ENCODE data around the gene ZNF576. TPM values are rescaled to one million over a fixed set of nuclear protein-coding genes. Genes with fewer than 3 reads are reported as not detected.

Gene ZNF576
- total and polyA plus RNA-seq, 4 donors, result 6.9 to 14.9 (median 10.9) TPM

GRCh38 chr19:43552616-43553015, 43.8 kb upstream of the ZNF576 start (continued):
- TF ChIP-seq CTCF (IDR thresholded peaks at IDR 0.05; ENCODE audit: low read depth, low read length, missing input control) (no peak), JUND (IDR thresholded peaks at IDR 0.05) (no peak), FOXA1 (IDR thresholded peaks at IDR 0.05) (no peak), HNF4G (IDR thresholded peaks at IDR 0.05) (no peak)

GRCh38 chr19:43553656-43554055, 42.7 kb upstream of the ZNF576 start:
- H3K27me3 ChIP-seq (ENCODE audit: control insufficient read depth in 4 of 4, insufficient read depth in 4 of 4, low read length in 3 of 4), result no peaks in the 10 kb centered on the region
- DNase-seq (ENCODE audit: low spot score), result no peak
- no peaks in the 10 kb centered on the region for H3K9me3 ChIP-seq (ENCODE audit: control insufficient read depth in 4 of 4, low read length in 3 of 4)
- TF ChIP-seq FOXA2 (IDR thresholded peaks at IDR 0.05) (no peak), CTCF (IDR thresholded peaks at IDR 0.05; ENCODE audit: low read depth, low read length, missing input control) (no peak), JUND (IDR thresholded peaks at IDR 0.05) (no peak), YY1 (IDR thresholded peaks at IDR 0.05) (no peak), NR2F2 (IDR thresholded peaks at IDR 0.05) (no peak), ZBTB33 (IDR thresholded peaks at IDR 0.05) (no peak), FOXA1 (IDR thresholded peaks at IDR 0.05) (no peak), HNF4A (conservative IDR thresholded peaks at IDR 0.05) (no peak), GABPA (IDR thresholded peaks at IDR 0.05 in 1 of 2, conservative IDR thresholded peaks at IDR 0.05 in 1 of 2) (no peak), MAX (IDR thresholded peaks at IDR 0.05) (no peak), REST (IDR thresholded peaks at IDR 0.05) (no peak), SP1 (IDR thresholded peaks at IDR 0.05) (no peak), HNF4G (IDR thresholded peaks at IDR 0.05) (no peak), RXRA (IDR thresholded peaks at IDR 0.05) (no peak), TAF1 (conservative IDR thresholded peaks at IDR 0.05) (no peak), EGR1 (IDR thresholded peaks at IDR 0.05; ENCODE audit: low read depth in 2 of 2) (no peak), ATF3 (IDR thresholded peaks at IDR 0.05) (no peak), RAD21 (IDR thresholded peaks at IDR 0.05) (no peak)
- peaks cover 8 to 30% (median 14%) of the 10 kb centered on the region in 4 donors for H3K36me3 ChIP-seq (ENCODE audit: control insufficient read depth in 4 of 4, insufficient read depth in 3 of 4, low read depth in 1 of 4, low read length in 3 of 4)
- 85% methylated on average over 4 of the region's 4 CpGs for WGBS
- H3K27ac ChIP-seq (ENCODE audit: low read depth in 1 of 2, low read length in 2 of 2), result no peak overlapping the region
- H3K9ac ChIP-seq (ENCODE audit: low read depth in 1 of 2, low read length in 2 of 2), result no peak overlapping the region
- no peak overlapping the region for H3K4me3 ChIP-seq (ENCODE audit: low read depth in 1 of 3, low read length in 3 of 3)
- no peaks in the 10 kb centered on the region for H3K4me1 ChIP-seq (ENCODE audit: control insufficient read depth in 4 of 4, insufficient read depth in 4 of 4, low read length in 3 of 4)
